ENCODE results near the gene CPTP. TPM values are rescaled to one million over a fixed set of nuclear protein-coding genes. Genes with fewer than 3 reads are reported as not detected.
"Not testable (repeated sequence)": the region's sequence is repeated elsewhere in the genome, so short reads cannot be mapped to it uniquely, and the experiment has no call there.

CPTP gene
- total RNA-seq, 1 experiment from 2014 or later = 52.2 TPM

GRCh38 chr1:1367315-1367714 is 42.7 kb downstream of the CPTP start:
- H3K36me3 ChIP-seq (ENCODE audit: control insufficient read depth, insufficient read depth, low read length) = no peaks in the 10 kb centered on the region
- TF ChIP-seq CTCF (IDR thresholded peaks at IDR 0.05) = no peak
- no peak for TF ChIP-seq SIN3A (IDR thresholded peaks at IDR 0.05; ENCODE audit: borderline replicate concordance, insufficient read depth, low read depth, low read length)
- TF ChIP-seq REST (IDR thresholded peaks at IDR 0.05; ENCODE audit: insufficient read depth in 1 of 2, low read depth in 2 of 2, low read length in 1 of 2) = no peak
- no peak for TF ChIP-seq TCF7L2 (IDR thresholded peaks at IDR 0.05; ENCODE audit: low read depth, low read length)
- no peak for TF ChIP-seq POLR2AphosphoS5 (IDR thresholded peaks at IDR 0.05; ENCODE audit: low read depth, low read length)
- H3K9me3 ChIP-seq (ENCODE audit: control insufficient read depth, insufficient read depth, low read depth, low read length) = no peaks in the 10 kb centered on the region
- ChIA-PET POLR2A (no interaction called here), CTCF (no interaction called here)
- no peak overlapping the region for H3K4me3 ChIP-seq (ENCODE audit: low read depth in 2 of 2, low read length in 2 of 2)
- intact Hi-C loops (cut with micrococcal nuclease; ENCODE audit: unreplicated experiment) (no loop called here), in situ Hi-C loops (cut with HindIII; ENCODE audit: low pct_unique_long_range_greater_than_20kb, low sequenced_read_pairs) (no loop called here)
- no TSS peak for BruUV-seq (replicated peaks)
- DNase-seq (ENCODE audit: low read depth, low spot score) (no peak), ATAC-seq (no peak)
- H3K27ac ChIP-seq (ENCODE audit: low read length) = no peak overlapping the region
- H3K4me1 ChIP-seq (ENCODE audit: control insufficient read depth, insufficient read depth, low read length) = peaks cover 7% of the 10 kb centered on the region
- no peaks in the 10 kb centered on the region for H3K27me3 ChIP-seq (ENCODE audit: control insufficient read depth, insufficient read depth, low read length)

GRCh38 chr1:1370094-1370493 is 45.5 kb downstream of the CPTP start:
- BruUV-seq (replicated peaks); intact Hi-C loops (cut with micrococcal nuclease; ENCODE audit: unreplicated experiment); DNase-seq (ENCODE audit: low read depth, low spot score); H3K9me3 ChIP-seq (ENCODE audit: control insufficient read depth, insufficient read depth, low read depth, low read length); POLR2A ChIA-PET; H3K27me3 ChIP-seq (ENCODE audit: control insufficient read depth, insufficient read depth, low read length); H3K4me3 ChIP-seq (ENCODE audit: low read depth in 2 of 2, low read length in 2 of 2); ATAC-seq; H3K27ac ChIP-seq (ENCODE audit: low read length); in situ Hi-C loops (cut with HindIII; ENCODE audit: low pct_unique_long_range_greater_than_20kb, low sequenced_read_pairs): not testable (repeated sequence)
- Histone ChIP-seq H3K4me1 (ENCODE audit: control insufficient read depth, insufficient read depth, low read length) (peaks cover 24% of the 10 kb centered on the region), H3K36me3 (ENCODE audit: control insufficient read depth, insufficient read depth, low read length) (peaks cover 10% of the 10 kb centered on the region; the same call in 1 of the 2 replicates)
- CTCF ChIA-PET = interaction anchor here (1.0 kb wide), 1 partner anchor 136 kb away, joined by 5 read pairs; no protein-coding TSS in a partner anchor

GRCh38 chr1:1370771-1371300 is 46.2 kb downstream of the CPTP start:
- DNase-seq (ENCODE audit: low read depth, low spot score) (no peak), ATAC-seq (no peak)
- H3K27me3 ChIP-seq (ENCODE audit: control insufficient read depth, insufficient read depth, low read length) = no peaks in the 10 kb centered on the region
- no peaks in the 10 kb centered on the region for H3K9me3 ChIP-seq (ENCODE audit: control insufficient read depth, insufficient read depth, low read depth, low read length)
- in situ Hi-C loops (cut with HindIII; ENCODE audit: low pct_unique_long_range_greater_than_20kb, low sequenced_read_pairs) = no loop called here
- POLR2A ChIA-PET = interaction anchor here (0.6 kb wide), 1 partner anchor 388 kb away, joined by 3 read pairs; no protein-coding TSS in a partner anchor
- intact Hi-C loops (cut with micrococcal nuclease; ENCODE audit: unreplicated experiment) = no loop called here
- BruUV-seq (replicated peaks) = no TSS peak
- CTCF ChIA-PET = no interaction called here
- H3K4me3 ChIP-seq (ENCODE audit: low read depth in 2 of 2, low read length in 2 of 2) = no peak overlapping the region
- TF ChIP-seq TCF7L2 (IDR thresholded peaks at IDR 0.05; ENCODE audit: low read depth, low read length) (no peak), POLR2AphosphoS5 (IDR thresholded peaks at IDR 0.05; ENCODE audit: low read depth, low read length) (no peak), CTCF (IDR thresholded peaks at IDR 0.05) (no peak), SIN3A (IDR thresholded peaks at IDR 0.05; ENCODE audit: borderline replicate concordance, insufficient read depth, low read depth, low read length) (no peak), REST (IDR thresholded peaks at IDR 0.05; ENCODE audit: insufficient read depth in 1 of 2, low read depth in 2 of 2, low read length in 1 of 2) (no peak)
- peaks cover 24% of the 10 kb centered on the region for H3K4me1 ChIP-seq (ENCODE audit: control insufficient read depth, insufficient read depth, low read length)
- H3K27ac ChIP-seq (ENCODE audit: low read length) = no peak overlapping the region
- H3K36me3 ChIP-seq (ENCODE audit: control insufficient read depth, insufficient read depth, low read length) = peaks cover 11% of the 10 kb centered on the region; the same call in 1 of the 2 replicates
